Sigmoid colon (tissue), 7 donors: ENCODE results near the gene ATP5F1D. TPM values are rescaled to one million over a fixed set of nuclear protein-coding genes. Genes with fewer than 3 reads are reported as not detected.

Experiments used
- DNase-seq: peaks from one replicate; pipeline ENCODE4 v3.0.0-alpha.2; 2019
- H3K27ac ChIP-seq, 4 donors: fragments of 200-600 bp; sonication (generic); one replicate each; pipeline ENCODE4 v1.5.1; 2016 to 2019; ENCODE audit warnings: mild to moderate bottlenecking in 1 of 4
- H3K27me3 ChIP-seq, 3 donors: fragments of 200-600 bp; sonication (generic); one replicate each; pipeline ENCODE4 v1.5.1; 2019; ENCODE audit warnings: mild to moderate bottlenecking in 1 of 3
- H3K36me3 ChIP-seq, 4 donors: fragments of 200-600 bp; sonication (generic); one replicate each; pipeline ENCODE4 v1.5.1; 2016 to 2019
- H3K4me1 ChIP-seq, 4 donors: fragments of 200-600 bp; sonication (generic); one replicate each; pipeline ENCODE4 v1.5.1; 2017 to 2019
- H3K4me3 ChIP-seq, 4 donors: fragments of 200-600 bp; sonication (generic); one replicate each; pipeline ENCODE4 v1.5.1; 2017 to 2019; ENCODE audit warnings: mild to moderate bottlenecking in 2 of 4, moderate library complexity in 1 of 4
- H3K9me3 ChIP-seq, 4 donors: fragments of 200-600 bp in 3 of 4; sonication (generic) in 3 of 4; one replicate each; pipeline versions ENCODE4 v1.5.1 to v1.6.1; 2013 to 2019
- EP300 ChIP-seq, 4 donors: sonication (generic); formaldehyde crosslinking; IDR thresholded peaks; one replicate each; pipeline ENCODE4 v1.6.1; 2017; ENCODE audit warnings: antibody characterized with exemption in 4 of 4
- POLR2A ChIP-seq, 2 donors: fragments of 450-650 bp; IDR thresholded peaks; one replicate each; pipeline ENCODE4 v1.6.1; 2016; ENCODE audit warnings: antibody characterized with exemption in 2 of 2, mild to moderate bottlenecking in 2 of 2, moderate library complexity in 2 of 2
- POLR2AphosphoS5 ChIP-seq, 4 donors: sonication (generic); formaldehyde crosslinking; IDR thresholded peaks; one replicate each; pipeline ENCODE4 v1.6.1; 2017; ENCODE audit warnings: antibody characterized with exemption in 4 of 4
- WGBS, 2 donors: extraction: QIAGEN DNeasy Blood & Tissue Kit; methylation state at CpG; one replicate each; pipeline ENCODE4 v1.1.7; 2013; 5-methylcytosine and 5-hydroxymethylcytosine counted together
- intact Hi-C: fragments of 100-400 bp; cut with DNase I; formaldehyde crosslinking; loops from one replicate; pipeline ENCODE4 v1.15.1; 2023
- polyA plus RNA-seq, 3 donors: library from polyadenylated mRNA; stranded (reverse); fragments of 200-250 nt; gene quantifications; one replicate each; pipeline ENCODE4 v1.2.3, GENCODE V29; 2013
- total RNA-seq, 4 donors: library from RNA; depleted of rRNA; stranded (reverse); fragments of >200 nt; gene quantifications; one replicate each; pipeline ENCODE4 v1.1.0, GENCODE V29; 2016
- TF ChIP-seq, protein P1 (sequence below), 4 experiments: fragments of 450-650 bp in 3 of 4; fragments of 200-600 bp in 1 of 4; IDR thresholded peaks; one replicate each; pipeline ENCODE4 v1.5.1; 2016 to 2019; ENCODE audit warnings: antibody characterized with exemption in 4 of 4, mild to moderate bottlenecking in 3 of 4, moderate library complexity in 2 of 4
- donor health status: healthy with polysubstance abuse.
- donor health status: Bipolar disorder and iron deficiency.
- donor health status: healthy.

The ATP5F1D gene
- total and polyA plus RNA-seq, 7 donors: 74.7 to 390 (median 112) TPM

DNA sequence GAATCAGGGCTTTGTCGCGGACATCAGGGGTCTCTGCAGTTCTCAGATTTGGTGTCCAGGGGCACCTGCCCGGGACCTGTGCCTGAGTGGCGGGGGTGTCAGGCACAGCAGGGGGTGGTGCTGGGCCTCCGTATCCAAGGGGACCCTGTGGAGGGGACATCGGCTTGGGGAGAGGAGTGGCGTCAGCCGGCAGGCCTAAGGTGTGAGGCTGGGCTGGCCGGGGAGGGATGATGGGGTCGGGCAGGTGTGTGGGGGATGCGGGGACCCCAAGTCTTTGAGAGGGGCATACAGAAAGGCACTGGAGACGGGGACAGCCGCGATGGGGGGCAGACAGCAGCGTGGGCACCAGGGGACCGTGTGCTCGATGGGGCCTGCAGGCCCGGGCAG, 46.7 kb downstream of the ATP5F1D start:
- Histone ChIP-seq H3K9me3 (no peaks in the 10 kb centered on the region), H3K27me3 (peaks cover 44 to 97% (median 90%) of the 10 kb centered on the region in 3 donors), H3K36me3 (no peaks in the 10 kb centered on the region), H3K4me1 (peaks cover 0 to 10% (median 5%) of the 10 kb centered on the region in 4 donors), H3K4me3 (no peak overlapping the region), H3K27ac (no peak overlapping the region)
- no peak for TF ChIP-seq EP300 (IDR thresholded peaks at IDR 0.05)
- no peak for TF ChIP-seq POLR2A (IDR thresholded peaks at IDR 0.05)
- 89 to 91% methylated on average over 18 of the region's 18 CpGs for WGBS, 2 donors
- intact Hi-C loops: no loop called here
- DNase-seq: no peak

DNA sequence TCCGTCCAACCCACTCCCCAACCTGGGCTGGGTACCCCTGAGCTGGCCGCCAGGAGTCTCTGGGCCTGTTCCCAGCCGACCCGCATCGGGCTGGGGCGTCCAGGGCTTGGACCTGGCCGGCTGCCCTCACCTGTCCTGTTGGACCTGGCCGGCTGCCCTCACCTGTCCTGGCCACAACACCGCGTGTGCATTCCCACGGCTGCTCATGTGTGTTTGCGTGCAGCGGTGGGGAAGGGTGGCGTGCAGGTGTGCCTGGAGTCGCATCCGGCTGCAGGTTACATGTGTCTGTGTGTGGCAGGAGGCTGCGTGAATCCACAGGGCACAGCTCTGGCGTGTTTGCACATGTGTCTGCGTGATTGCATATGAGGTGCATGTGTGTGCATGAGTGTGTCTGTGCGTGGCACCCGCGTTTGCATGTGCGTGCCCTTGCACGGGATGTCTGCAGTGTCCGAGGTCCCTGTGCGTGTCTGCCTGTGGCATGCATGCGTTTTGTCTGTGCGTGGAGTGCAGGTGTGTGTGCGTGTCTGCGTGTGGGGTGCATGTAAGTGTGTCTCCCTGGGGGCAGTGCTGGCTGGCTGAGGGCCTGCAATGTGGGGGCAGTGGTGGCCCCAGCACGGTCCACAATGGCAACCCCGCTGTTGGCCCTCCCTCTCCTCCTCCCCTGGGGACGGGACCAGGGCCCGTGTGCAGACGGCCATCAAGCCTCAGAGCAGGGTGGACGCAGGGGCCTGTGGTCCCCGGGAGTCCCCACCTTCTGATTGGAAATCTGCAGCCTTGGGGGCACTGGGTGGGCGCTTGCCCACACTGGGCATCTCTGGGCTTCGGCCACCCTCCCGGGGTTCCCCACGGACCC, 47.5 kb downstream of the ATP5F1D start:
- Histone ChIP-seq H3K36me3 (no peaks in the 10 kb centered on the region), H3K4me3 (no peak overlapping the region), H3K27ac (no peak overlapping the region), H3K4me1 (peaks cover 0 to 10% (median 5%) of the 10 kb centered on the region in 4 donors), H3K9me3 (no peaks in the 10 kb centered on the region), H3K27me3 (peaks cover 38 to 97% (median 90%) of the 10 kb centered on the region in 3 donors)
- 78 to 86% methylated on average over 41 of the region's 41 CpGs for WGBS, 2 donors
- intact Hi-C loops: no loop called here
- TF ChIP-seq, protein P1, sequence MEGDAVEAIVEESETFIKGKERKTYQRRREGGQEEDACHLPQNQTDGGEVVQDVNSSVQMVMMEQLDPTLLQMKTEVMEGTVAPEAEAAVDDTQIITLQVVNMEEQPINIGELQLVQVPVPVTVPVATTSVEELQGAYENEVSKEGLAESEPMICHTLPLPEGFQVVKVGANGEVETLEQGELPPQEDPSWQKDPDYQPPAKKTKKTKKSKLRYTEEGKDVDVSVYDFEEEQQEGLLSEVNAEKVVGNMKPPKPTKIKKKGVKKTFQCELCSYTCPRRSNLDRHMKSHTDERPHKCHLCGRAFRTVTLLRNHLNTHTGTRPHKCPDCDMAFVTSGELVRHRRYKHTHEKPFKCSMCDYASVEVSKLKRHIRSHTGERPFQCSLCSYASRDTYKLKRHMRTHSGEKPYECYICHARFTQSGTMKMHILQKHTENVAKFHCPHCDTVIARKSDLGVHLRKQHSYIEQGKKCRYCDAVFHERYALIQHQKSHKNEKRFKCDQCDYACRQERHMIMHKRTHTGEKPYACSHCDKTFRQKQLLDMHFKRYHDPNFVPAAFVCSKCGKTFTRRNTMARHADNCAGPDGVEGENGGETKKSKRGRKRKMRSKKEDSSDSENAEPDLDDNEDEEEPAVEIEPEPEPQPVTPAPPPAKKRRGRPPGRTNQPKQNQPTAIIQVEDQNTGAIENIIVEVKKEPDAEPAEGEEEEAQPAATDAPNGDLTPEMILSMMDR (IDR thresholded peaks at IDR 0.05): no peak
- TF ChIP-seq EP300 (IDR thresholded peaks at IDR 0.05) (no peak), POLR2A (IDR thresholded peaks at IDR 0.05) (no peak), POLR2AphosphoS5 (IDR thresholded peaks at IDR 0.05) (no peak)
- DNase-seq: no peak

DNA sequence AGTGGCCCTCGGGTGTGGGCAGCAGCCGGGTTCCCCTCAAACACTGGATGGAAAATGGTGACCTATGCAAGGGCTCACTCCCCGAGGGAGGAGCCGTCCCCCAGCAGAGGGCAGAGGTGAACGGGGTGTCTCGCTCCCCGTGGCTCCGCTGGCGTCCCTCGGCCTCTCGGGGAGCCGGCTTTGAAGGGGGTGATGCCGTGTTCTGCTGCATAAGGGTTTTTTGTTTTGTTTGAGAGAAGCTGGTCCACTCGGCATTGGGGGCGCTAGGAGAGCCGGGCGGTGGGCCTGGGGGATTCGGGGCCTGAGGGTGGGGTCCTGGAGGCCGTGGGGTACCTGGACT, 48.1 kb downstream of the ATP5F1D start:
- H3K27ac ChIP-seq: no peak overlapping the region
- H3K4me1 ChIP-seq: peaks cover 0 to 10% (median 5%) of the 10 kb centered on the region in 4 donors
- no peak for DNase-seq
- no peaks in the 10 kb centered on the region for H3K36me3 ChIP-seq
- no peak overlapping the region for H3K4me3 ChIP-seq
- 79 to 81% methylated on average over 19 of the region's 19 CpGs for WGBS, 2 donors
- H3K27me3 ChIP-seq: peaks cover 32 to 97% (median 90%) of the 10 kb centered on the region in 3 donors
- TF ChIP-seq POLR2AphosphoS5 (IDR thresholded peaks at IDR 0.05) (no peak), POLR2A (IDR thresholded peaks at IDR 0.05) (no peak), EP300 (IDR thresholded peaks at IDR 0.05) (no peak)
- TF ChIP-seq, protein P1 (IDR thresholded peaks at IDR 0.05): no peak
- intact Hi-C loops: no loop called here
- H3K9me3 ChIP-seq: no peaks in the 10 kb centered on the region

DNA sequence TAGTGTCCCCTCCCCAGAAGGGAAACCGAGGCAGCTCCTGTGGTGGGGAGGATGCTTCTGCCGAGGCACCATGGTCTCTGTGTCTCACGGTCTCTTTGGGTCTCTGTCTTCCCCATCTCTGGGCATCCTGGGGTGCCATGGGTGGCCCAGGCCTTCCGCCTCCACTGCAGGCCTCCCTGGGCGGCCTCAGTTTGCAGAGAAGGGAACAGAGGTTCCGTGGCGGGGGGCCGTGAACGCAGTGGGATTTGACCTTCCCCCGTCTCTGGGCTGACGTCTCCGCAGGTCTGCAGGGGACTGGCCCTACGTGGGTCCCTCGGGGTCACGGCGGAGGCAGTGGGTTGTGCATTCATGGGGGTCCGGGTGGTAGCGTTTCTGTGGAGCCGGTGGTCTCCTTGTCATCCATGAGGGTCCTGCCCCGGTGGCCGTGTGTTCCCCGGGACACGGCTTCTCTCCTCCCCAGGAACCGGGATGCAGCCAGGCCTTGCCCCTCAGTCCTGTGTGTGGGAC, 48.7 kb downstream of the ATP5F1D start:
- H3K9me3 ChIP-seq: no peaks in the 10 kb centered on the region
- TF ChIP-seq POLR2AphosphoS5 (IDR thresholded peaks at IDR 0.05): no peak
- TF ChIP-seq POLR2A (IDR thresholded peaks at IDR 0.05): no peak
- TF ChIP-seq, protein P1 (IDR thresholded peaks at IDR 0.05): no peak
- no peak for TF ChIP-seq EP300 (IDR thresholded peaks at IDR 0.05)
- H3K36me3 ChIP-seq: no peaks in the 10 kb centered on the region
- no peak for DNase-seq
- intact Hi-C loops: no loop called here
- peaks cover 32 to 97% (median 90%) of the 10 kb centered on the region in 3 donors for H3K27me3 ChIP-seq
- H3K4me1 ChIP-seq: peaks cover 0 to 14% (median 7%) of the 10 kb centered on the region in 4 donors
- no peak overlapping the region for H3K4me3 ChIP-seq
- 85 to 89% methylated on average over 24 of the region's 24 CpGs for WGBS, 2 donors
- H3K27ac ChIP-seq: no peak overlapping the region
